Breast epithelium (tissue), 4 donors: ENCODE data around the gene NPY1R. TPM values are rescaled to one million over a fixed set of nuclear protein-coding genes. Genes with fewer than 3 reads are reported as not detected.

Experiments
- DNase-seq, 2 donors: peaks; one replicate each; pipeline ENCODE4 v3.0.0-alpha.2; 2019; ENCODE audit warnings: low spot score in 2 of 2
- H3K27ac ChIP-seq, 2 donors: fragments of 200-600 bp; sonication (generic) in 1 of 2; one replicate each; pipeline ENCODE4 v1.5.1; 2016 to 2019; ENCODE audit warnings: mild to moderate bottlenecking in 1 of 2
- H3K27me3 ChIP-seq, 2 donors: fragments of 200-600 bp; sonication (generic) in 1 of 2; one replicate each; pipeline versions ENCODE4 v1.5.1 to v1.6.0; 2017 to 2019; ENCODE audit warnings: control low read depth in 1 of 2, mild to moderate bottlenecking in 1 of 2
- H3K36me3 ChIP-seq: fragments of 200-600 bp; one replicate; pipeline ENCODE4 v1.5.1; 2019
- H3K4me1 ChIP-seq, 2 donors: fragments of 200-600 bp; sonication (generic); one replicate each; pipeline ENCODE4 v1.5.1; 2016 to 2019; ENCODE audit warnings: control low read depth in 1 of 2
- H3K4me3 ChIP-seq, 3 donors: fragments of 200-600 bp; sonication (generic); 1 replicate in 2 of 3; 2 replicates in 1 of 3; pipeline ENCODE4 v1.5.1; 2016 to 2019; ENCODE audit warnings: mild to moderate bottlenecking in 3 of 3, moderate library complexity in 2 of 3
- H3K9me3 ChIP-seq, 2 donors: fragments of 200-600 bp; sonication (generic) in 1 of 2; one replicate each; pipeline ENCODE4 v1.5.1; 2016 to 2019; ENCODE audit warnings: control low read depth in 1 of 2
- CTCF ChIP-seq, 3 donors: fragments of 450-650 bp; IDR thresholded peaks; one replicate each; pipeline ENCODE4 v1.5.1; 2016 to 2017; ENCODE audit warnings: antibody characterized with exemption in 3 of 3, mild to moderate bottlenecking in 3 of 3, moderate library complexity in 3 of 3
- POLR2A ChIP-seq: fragments of 450-650 bp; IDR thresholded peaks from one replicate; pipeline ENCODE4 v1.6.1; 2016; ENCODE audit warnings: antibody characterized with exemption, mild to moderate bottlenecking, moderate library complexity
- POLR2AphosphoS5 ChIP-seq, 3 donors: sonication (generic); formaldehyde crosslinking; IDR thresholded peaks; one replicate each; pipeline ENCODE4 v1.6.1; 2017; ENCODE audit warnings: antibody characterized with exemption in 3 of 3
- intact Hi-C: fragments of 100-400 bp; cut with DNase I; formaldehyde crosslinking; loops from one replicate; pipeline ENCODE4 v1.15.1; 2023; ENCODE audit warnings: low total_unique reads
- total RNA-seq, 3 donors: library from RNA; depleted of rRNA; stranded (reverse); fragments of >200 nt; gene quantifications; one replicate each; pipeline ENCODE4 v1.1.0, GENCODE V29; 2016

NPY1R gene
- total RNA-seq, 3 donors from 2014 or later = 46.8 to 61.0 (median 55.8) TPM

- H3K36me3 ChIP-seq = no peaks in the 10 kb centered on the region
- TF ChIP-seq POLR2AphosphoS5 (IDR thresholded peaks at IDR 0.05) (no peak), CTCF (IDR thresholded peaks at IDR 0.05) (no peak), POLR2A (no peak)
- no peak overlapping the region for H3K4me3 ChIP-seq
- H3K27ac ChIP-seq = no peak overlapping the region
- intact Hi-C loops = loop anchor here (5.0 kb wide), 1 partner anchor 261 kb away; no protein-coding TSS in a partner anchor
- H3K9me3 ChIP-seq = peaks cover 0 to 6% of the 10 kb centered on the region in 2 donors
- DNase-seq = no peak
- H3K4me1 ChIP-seq = no peaks in the 10 kb centered on the region
- H3K27me3 ChIP-seq = no peaks in the 10 kb centered on the region
These were observed 29.3 kb downstream of the NPY1R start for GRCh38 chr4:163303069-163303468.

- intact Hi-C loops = loop anchor here (5.0 kb wide), 1 partner anchor 258 kb away; no protein-coding TSS in a partner anchor
These were observed 32.0 kb downstream of the NPY1R start for GRCh38 chr4:163300445-163300844.

GRCh38 chr4:163295138-163295537, 37.3 kb downstream of the NPY1R start:
- Histone ChIP-seq H3K4me3 (no peak overlapping the region), H3K4me1 (no peaks in the 10 kb centered on the region), H3K36me3 (no peaks in the 10 kb centered on the region), H3K27ac (no peak overlapping the region), H3K9me3 (peaks cover 0 to 6% of the 10 kb centered on the region in 2 donors), H3K27me3 (no peaks in the 10 kb centered on the region)
- DNase-seq = no peak
- TF ChIP-seq POLR2AphosphoS5 (IDR thresholded peaks at IDR 0.05) (no peak), POLR2A (no peak), CTCF (IDR thresholded peaks at IDR 0.05) (no peak)
- intact Hi-C loops = no loop called here

More at GRCh38 chr4:163300445-163300844, 32.0 kb downstream of the NPY1R start:
- Histone ChIP-seq H3K36me3 (no peaks in the 10 kb centered on the region), H3K27ac (no peak overlapping the region), H3K27me3 (no peaks in the 10 kb centered on the region), H3K4me3 (no peak overlapping the region), H3K4me1 (no peaks in the 10 kb centered on the region), H3K9me3 (peaks cover 0 to 6% of the 10 kb centered on the region in 2 donors)
- DNase-seq = no peak
- no peak for TF ChIP-seq CTCF (IDR thresholded peaks at IDR 0.05)
- no peak for TF ChIP-seq POLR2A
- no peak for TF ChIP-seq POLR2AphosphoS5 (IDR thresholded peaks at IDR 0.05)

- Histone ChIP-seq H3K9me3 (no peaks in the 10 kb centered on the region), H3K4me1 (no peaks in the 10 kb centered on the region), H3K36me3 (no peaks in the 10 kb centered on the region), H3K27ac (no peak overlapping the region), H3K4me3 (no peak overlapping the region), H3K27me3 (no peaks in the 10 kb centered on the region)
- TF ChIP-seq POLR2A = no peak
- TF ChIP-seq POLR2AphosphoS5 (IDR thresholded peaks at IDR 0.05) = no peak
- no peak for TF ChIP-seq CTCF (IDR thresholded peaks at IDR 0.05)
- intact Hi-C loops = no loop called here
- DNase-seq = no peak
These were observed 48.1 kb downstream of the NPY1R start for GRCh38 chr4:163284304-163284703.

- H3K4me3 ChIP-seq = no peak overlapping the region
- TF ChIP-seq CTCF (IDR thresholded peaks at IDR 0.05) (no peak), POLR2AphosphoS5 (IDR thresholded peaks at IDR 0.05) (no peak)
- no peak overlapping the region for H3K27ac ChIP-seq
- no peaks in the 10 kb centered on the region for H3K4me1 ChIP-seq
- no peaks in the 10 kb centered on the region for H3K27me3 ChIP-seq
- DNase-seq = no peak
- H3K36me3 ChIP-seq = no peaks in the 10 kb centered on the region
- no peaks in the 10 kb centered on the region for H3K9me3 ChIP-seq
- intact Hi-C loops = no loop called here
These were observed 51.5 kb downstream of the NPY1R start for GRCh38 chr4:163280703-163281519.
